ENCODE results near the gene PLCH1. TPM values are rescaled to one million over a fixed set of nuclear protein-coding genes. Genes with fewer than 3 reads are reported as not detected.

The PLCH1 gene
- total and polyA plus RNA-seq, 2 of the 8 experiments (the other 6 are each of a cell fraction or from before 2014, with no cell fraction given): 5.8 to 17.2 TPM

DNA sequence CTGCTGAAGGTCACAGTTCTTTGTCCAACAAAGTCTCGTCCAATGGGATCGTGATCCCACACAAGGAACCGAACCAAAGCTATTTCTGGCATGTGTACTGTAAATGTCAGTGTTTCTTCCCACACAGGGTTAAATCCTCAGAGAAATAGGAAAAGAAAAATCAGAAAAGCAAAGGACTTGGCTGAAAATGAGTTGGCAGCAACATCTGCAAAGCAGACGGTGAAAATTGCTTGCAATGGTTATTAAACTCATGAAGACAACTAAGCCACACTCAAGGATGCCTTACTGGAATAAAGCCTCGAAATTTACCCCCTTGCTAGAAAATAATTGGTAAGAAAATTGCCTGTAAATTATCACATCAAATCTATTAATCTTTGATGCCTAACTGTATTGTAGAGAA lies 256.2 kb downstream of the PLCH1 start:
- Histone ChIP-seq H2AK5ac (ENCODE audit: low read depth, low read length) (no peak overlapping the region), H3K9ac (replicated peaks in 1 of 4; ENCODE audit: extremely low read depth in 1 of 4, low read depth in 3 of 4, low read length in 3 of 4) (no peak overlapping the region), H4K5ac (ENCODE audit: insufficient read length, low read depth, low read length) (no peak overlapping the region), H2BK120ac (replicated peaks; ENCODE audit: low read depth, low read length) (no peak overlapping the region), H2BK20ac (ENCODE audit: low read length) (no peak overlapping the region), H2BK5ac (ENCODE audit: low read depth, low read length) (no peak overlapping the region), H3K23ac (ENCODE audit: insufficient read length) (no peak overlapping the region), H4K20me1 (replicated peaks in 1 of 2; ENCODE audit: control insufficient read depth in 1 of 2, insufficient read depth in 2 of 2, low read length in 2 of 2) (no peaks in the 10 kb centered on the region), H3K27me3 (replicated peaks in 1 of 4; ENCODE audit: control insufficient read depth in 3 of 4, extremely low read depth in 1 of 4, insufficient read depth in 3 of 4, low read length in 3 of 4) (no peaks in the 10 kb centered on the region), H4K8ac (ENCODE audit: extremely low read depth, insufficient read depth, low read length) (no peak overlapping the region), H3K56ac (replicated peaks; ENCODE audit: insufficient read length, low read depth, low read length) (no peak overlapping the region), H3K4ac (replicated peaks; ENCODE audit: insufficient read length, low read depth, low read length) (no peak overlapping the region), H4K91ac (replicated peaks; ENCODE audit: insufficient read length, low read length) (no peak overlapping the region), H2BK12ac (ENCODE audit: low read depth, low read length) (no peak overlapping the region), H3K4me2 (ENCODE audit: insufficient read depth in 1 of 2, low read depth in 2 of 2, low read length in 2 of 2) (no peak overlapping the region), H2BK15ac (ENCODE audit: low read length) (no peak overlapping the region), H3K79me2 (ENCODE audit: control insufficient read depth in 1 of 2, insufficient read depth in 2 of 2, low read length in 2 of 2) (no peaks in the 10 kb centered on the region), H3K4me1 (replicated peaks in 1 of 4; ENCODE audit: control insufficient read depth in 3 of 4, insufficient read depth in 4 of 4, low read length in 3 of 4) (no peaks in the 10 kb centered on the region), H3K18ac (ENCODE audit: extremely low read depth, low read length) (no peak overlapping the region), H3K4me3 (ENCODE audit: extremely low read depth in 1 of 4, insufficient read depth in 2 of 4, low read depth in 3 of 4, low read length in 4 of 4) (no peak overlapping the region), H3K23me2 (ENCODE audit: low read depth, low read length) (no peaks in the 10 kb centered on the region), H3K27ac (ENCODE audit: low read depth, low read length) (no peak overlapping the region), H3K9me3 (ENCODE audit: insufficient read depth in 2 of 2, low read depth in 1 of 2, low read length in 1 of 2) (no peaks in the 10 kb centered on the region), H2AFZ (ENCODE audit: low read length) (no peak overlapping the region), H3K36me3 (ENCODE audit: control insufficient read depth in 2 of 4, insufficient read depth in 4 of 4, low read length in 3 of 4) (peaks cover 0 to 8% (median 0%) of the 10 kb centered on the region in 4 experiments; a peak in 2 of 8 replicates), H3K79me1 (ENCODE audit: low read depth, low read length) (no peaks in the 10 kb centered on the region), H3K14ac (ENCODE audit: insufficient read length) (no peak overlapping the region)
- DNase-seq (ENCODE audit: low read depth in 1 of 2, low spot score in 2 of 2) (no peak), FAIRE-seq (no peak)
- WGBS, 2 experiments (ENCODE audit: extremely low coverage in 1 of 2, insufficient coverage in 1 of 2, insufficient read length in 1 of 2, insufficient replicate concordance in 2 of 2, low coverage in 1 of 2, low lambda C conversion rate in 2 of 2, missing lambda C conversion rate in 1 of 2): 83% methylated on average over 5 of the region's 5 CpGs; no CpG with 5 or more reads in 1 of the 2 experiments
- CTCF ChIA-PET (ENCODE audit: partially characterized antibody): interaction anchor here (1.0 kb wide), 1 partner anchor 213 kb away, joined by 3 read pairs; no protein-coding TSS in a partner anchor
- POLR2A ChIA-PET (ENCODE audit: partially characterized antibody): interaction anchor here (0.5 kb wide), 1 partner anchor 483 kb away, joined by 3 read pairs; no protein-coding TSS in a partner anchor
- TF ChIP-seq HDAC2 (IDR thresholded peaks at IDR 0.05; ENCODE audit: borderline replicate concordance in 1 of 2, low read depth in 2 of 2, low read length in 2 of 2): no peak

Measured in H1 (cell line).